ENCODE measurements around the gene HTR2C.

GRCh38 chrX:114584375-114584943, 573 bp downstream of the HTR2C start:
- TF ChIP-seq CTCF (IDR thresholded peaks at IDR 0.05) (no peak), POLR2A (IDR thresholded peaks at IDR 0.05) (no peak)

Data from prostate gland (tissue), 2 donors.